OCI-LY1 (cell line): Measurements from ENCODE around the gene FYN.

Experiments
- H2AFZ ChIP-seq: fragments of 200-600 bp; sonication (generic), shearing (Covaris generic); 2 replicates; pipeline ENCODE4 v1.6.0; 2014; ENCODE audit warnings: antibody characterized with exemption, mild to moderate bottlenecking, low read length
- H3F3A ChIP-seq: fragments of 200-600 bp; sonication (generic), shearing (Covaris generic); 2 replicates; pipeline ENCODE4 v1.6.0; 2014; ENCODE audit warnings: mild to moderate bottlenecking, antibody characterized with exemption, low read length, moderate library complexity; ENCODE audit not compliant: insufficient read depth
- H3K27ac ChIP-seq: fragments of 200-600 bp; sonication (generic); 2 replicates; pipeline ENCODE4 v1.5.1; 2014; ENCODE audit warnings: low read length, mixed run types, mild to moderate bottlenecking, low read depth; ENCODE audit not compliant: poor library complexity, severe bottlenecking
- H3K27me3 ChIP-seq: fragments of 200-600 bp; sonication (generic); 2 replicates; pipeline ENCODE4 v1.6.0; 2014; ENCODE audit warnings: antibody characterized with exemption, mild to moderate bottlenecking, low read length, moderate library complexity; ENCODE audit not compliant: insufficient read depth
- H3K36me3 ChIP-seq: fragments of 200-600 bp; sonication (generic); 2 replicates; pipeline ENCODE4 v1.6.1; 2014; ENCODE audit warnings: mild to moderate bottlenecking, antibody characterized with exemption, low read length, moderate library complexity, mixed read lengths; ENCODE audit not compliant: insufficient read depth
- H3K4me1 ChIP-seq: fragments of 200-600 bp; sonication (generic); 2 replicates; pipeline ENCODE4 v1.5.1; 2014; ENCODE audit warnings: mild to moderate bottlenecking, low read length, moderate library complexity; ENCODE audit not compliant: insufficient read depth, severe bottlenecking
- H3K4me2 ChIP-seq: fragments of 200-600 bp; sonication (generic), shearing (Covaris generic); 2 replicates; pipeline ENCODE4 v1.6.1; 2014; ENCODE audit warnings: low read length
- H3K4me3 ChIP-seq: fragments of 200-600 bp; sonication (generic); 2 replicates; pipeline ENCODE4 v1.5.1; 2014; ENCODE audit warnings: low read length, low read depth, mild to moderate bottlenecking, mixed read lengths; ENCODE audit not compliant: poor library complexity, severe bottlenecking
- H3K79me2 ChIP-seq: fragments of 200-600 bp; shearing (Covaris generic); 2 replicates; pipeline ENCODE4 v1.6.1; 2016; ENCODE audit warnings: mixed run types, low read length, mixed read lengths; ENCODE audit not compliant: insufficient read depth
- H3K9ac ChIP-seq: fragments of 200-600 bp; sonication (generic), shearing (Covaris generic); 2 replicates; pipeline ENCODE4 v1.6.1; 2014; ENCODE audit warnings: mild to moderate bottlenecking, low read length, mixed read lengths
- H3K9me2 ChIP-seq: fragments of 200-600 bp; sonication (generic), shearing (Covaris generic); 2 replicates; pipeline ENCODE4 v1.6.1; 2014; ENCODE audit warnings: low read depth, mild to moderate bottlenecking, low read length, mixed read lengths
- H3K9me3 ChIP-seq: fragments of 200-600 bp; shearing (Covaris generic); 2 replicates; pipeline ENCODE4 v1.6.1; 2014; ENCODE audit warnings: low read length, mixed read lengths
- H4K20me1 ChIP-seq: fragments of 200-600 bp; sonication (generic), shearing (Covaris generic); 2 replicates; pipeline ENCODE4 v1.6.0; 2016; ENCODE audit warnings: mild to moderate bottlenecking, low read length; ENCODE audit not compliant: insufficient read depth
- EZH2 ChIP-seq: fragments of 200-600 bp; sonication (generic), shearing (Covaris generic); IDR thresholded peaks from 2 replicates; pipeline ENCODE4 v1.8.0; 2017; ENCODE audit warnings: borderline replicate concordance, mixed run types, mild to moderate bottlenecking, antibody characterized with exemption, low read length, moderate library complexity, mixed read lengths
- TF ChIP-seq, protein P1 (sequence below): fragments of 200-600 bp; sonication (generic), shearing (Covaris generic); IDR thresholded peaks from 2 replicates; pipeline ENCODE4 v1.5.1; 2017; ENCODE audit warnings: mild to moderate bottlenecking, antibody characterized with exemption, low read length, moderate library complexity, mixed read lengths

FYN gene

DNA sequence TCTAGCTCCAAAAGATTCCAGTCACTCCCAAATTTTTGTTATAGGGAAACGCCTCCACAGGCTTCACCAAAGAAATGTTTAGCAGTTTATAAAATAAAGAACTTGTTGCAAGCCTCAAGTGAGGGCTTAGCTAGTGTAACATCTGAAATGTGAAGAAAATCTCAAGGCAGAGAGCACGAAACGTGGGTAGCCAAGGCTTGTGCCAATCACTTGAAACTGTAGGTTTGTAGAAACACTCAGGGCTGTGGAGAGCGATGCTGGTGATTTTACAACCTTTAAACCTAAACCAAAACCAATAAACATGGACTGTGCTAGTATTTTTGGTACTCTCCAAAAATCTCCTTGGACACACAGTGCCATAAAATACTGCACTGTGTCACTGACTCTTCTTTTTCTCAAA lies 159.4 kb downstream of the FYN start:
- H3K36me3 ChIP-seq = no peaks in the 10 kb centered on the region

DNA sequence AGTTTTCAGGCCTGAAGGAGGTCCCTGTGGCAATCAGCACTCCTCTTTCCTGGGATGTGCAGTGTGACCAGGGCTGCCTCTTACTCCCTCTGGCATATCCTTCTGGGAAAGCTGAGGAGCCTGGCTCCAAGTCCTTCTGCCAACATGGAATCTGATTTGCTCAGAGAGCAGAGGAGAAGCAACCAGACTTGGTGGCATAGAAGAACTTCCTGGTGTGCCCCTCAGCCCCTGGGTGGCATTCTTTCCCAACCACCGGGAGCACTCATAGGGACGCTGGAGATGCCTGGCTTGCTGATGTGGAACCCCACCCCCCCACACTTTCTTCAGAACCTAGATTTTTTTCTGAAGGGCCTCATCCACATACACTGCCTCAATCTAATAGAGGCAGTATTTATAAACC lies 160.0 kb downstream of the FYN start:
- no peaks in the 10 kb centered on the region for H3K27me3 ChIP-seq
- no peaks in the 10 kb centered on the region for H3K36me3 ChIP-seq
- no peaks in the 10 kb centered on the region for H4K20me1 ChIP-seq
- no peak overlapping the region for H3K9ac ChIP-seq
- H3F3A ChIP-seq = no peaks in the 10 kb centered on the region
- no peak for TF ChIP-seq EZH2
- TF ChIP-seq, protein P1, sequence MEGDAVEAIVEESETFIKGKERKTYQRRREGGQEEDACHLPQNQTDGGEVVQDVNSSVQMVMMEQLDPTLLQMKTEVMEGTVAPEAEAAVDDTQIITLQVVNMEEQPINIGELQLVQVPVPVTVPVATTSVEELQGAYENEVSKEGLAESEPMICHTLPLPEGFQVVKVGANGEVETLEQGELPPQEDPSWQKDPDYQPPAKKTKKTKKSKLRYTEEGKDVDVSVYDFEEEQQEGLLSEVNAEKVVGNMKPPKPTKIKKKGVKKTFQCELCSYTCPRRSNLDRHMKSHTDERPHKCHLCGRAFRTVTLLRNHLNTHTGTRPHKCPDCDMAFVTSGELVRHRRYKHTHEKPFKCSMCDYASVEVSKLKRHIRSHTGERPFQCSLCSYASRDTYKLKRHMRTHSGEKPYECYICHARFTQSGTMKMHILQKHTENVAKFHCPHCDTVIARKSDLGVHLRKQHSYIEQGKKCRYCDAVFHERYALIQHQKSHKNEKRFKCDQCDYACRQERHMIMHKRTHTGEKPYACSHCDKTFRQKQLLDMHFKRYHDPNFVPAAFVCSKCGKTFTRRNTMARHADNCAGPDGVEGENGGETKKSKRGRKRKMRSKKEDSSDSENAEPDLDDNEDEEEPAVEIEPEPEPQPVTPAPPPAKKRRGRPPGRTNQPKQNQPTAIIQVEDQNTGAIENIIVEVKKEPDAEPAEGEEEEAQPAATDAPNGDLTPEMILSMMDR = no peak
- H3K9me2 ChIP-seq = no peaks in the 10 kb centered on the region
- no peaks in the 10 kb centered on the region for H3K9me3 ChIP-seq
- no peaks in the 10 kb centered on the region for H3K4me1 ChIP-seq
- no peak overlapping the region for H3K4me2 ChIP-seq
- no peaks in the 10 kb centered on the region for H3K79me2 ChIP-seq
- H3K27ac ChIP-seq = no peak overlapping the region
- no peak overlapping the region for H2AFZ ChIP-seq
- no peak overlapping the region for H3K4me3 ChIP-seq

More for the DNA sequence above, 159.4 kb downstream of the FYN start:
- Histone ChIP-seq H3F3A (no peaks in the 10 kb centered on the region), H3K4me2 (no peak overlapping the region), H3K27ac (no peak overlapping the region), H3K4me3 (no peak overlapping the region), H3K9ac (no peak overlapping the region), H3K9me3 (no peaks in the 10 kb centered on the region), H2AFZ (no peak overlapping the region), H3K9me2 (no peaks in the 10 kb centered on the region), H3K79me2 (no peaks in the 10 kb centered on the region), H3K4me1 (no peaks in the 10 kb centered on the region), H4K20me1 (no peaks in the 10 kb centered on the region), H3K27me3 (no peaks in the 10 kb centered on the region)
- TF ChIP-seq, protein P1 = no peak
- no peak for TF ChIP-seq EZH2

DNA sequence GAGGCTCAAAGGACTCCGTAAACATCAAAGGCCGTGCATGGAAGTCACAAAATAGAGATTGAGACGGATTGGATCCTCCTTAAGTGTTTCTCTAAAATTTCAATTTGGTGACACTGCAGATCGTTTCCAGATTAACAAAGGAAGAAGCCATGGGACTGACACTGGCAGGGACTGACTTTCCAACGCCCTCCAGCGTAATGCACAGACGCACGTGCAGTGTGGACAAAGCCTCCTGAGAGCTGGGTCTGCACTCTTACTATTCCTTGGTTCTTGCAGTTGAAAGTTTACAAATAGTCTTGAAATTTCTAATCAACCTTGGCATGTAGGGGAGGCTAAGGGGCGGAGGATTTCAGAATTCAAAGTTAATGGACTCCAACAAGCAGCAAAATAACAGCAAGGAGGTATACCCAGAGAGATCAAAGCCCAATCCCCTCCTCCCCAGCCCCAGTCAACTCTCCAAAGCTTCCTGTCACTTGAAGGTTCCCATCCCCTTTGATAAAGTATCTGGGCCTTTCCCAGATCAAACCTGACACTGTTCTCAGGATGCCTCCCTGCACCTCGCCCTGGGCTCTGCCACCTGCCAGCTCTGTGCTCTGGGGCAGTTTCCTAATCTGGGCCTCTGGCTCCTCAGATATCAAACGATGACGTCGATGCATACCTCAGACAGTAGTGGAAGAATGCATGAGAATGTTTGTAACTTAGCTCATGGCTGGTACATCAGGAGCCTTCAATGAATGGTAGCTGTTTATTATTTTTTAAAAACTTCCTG lies 161.1 kb downstream of the FYN start:
- no peak overlapping the region for H3K9ac ChIP-seq
- H3K9me2 ChIP-seq = no peaks in the 10 kb centered on the region
- H3K27ac ChIP-seq = no peak overlapping the region
- H3K27me3 ChIP-seq = no peaks in the 10 kb centered on the region
- no peaks in the 10 kb centered on the region for H4K20me1 ChIP-seq
- H3K9me3 ChIP-seq = no peaks in the 10 kb centered on the region
- no peaks in the 10 kb centered on the region for H3K36me3 ChIP-seq
- no peaks in the 10 kb centered on the region for H3K79me2 ChIP-seq
- no peak overlapping the region for H3K4me2 ChIP-seq
- no peaks in the 10 kb centered on the region for H3K4me1 ChIP-seq
- H3K4me3 ChIP-seq = no peak overlapping the region
- TF ChIP-seq, protein P1 = no peak
- TF ChIP-seq EZH2 = no peak
- H2AFZ ChIP-seq = no peak overlapping the region
- no peaks in the 10 kb centered on the region for H3F3A ChIP-seq
